ENCODE measurements around the gene COL6A3.
"Not testable (repeated sequence)": the region's sequence is repeated elsewhere in the genome, so short reads cannot be mapped to it uniquely, and the experiment has no call there.

The COL6A3 gene

GRCh38 chr2:237380768-237381167 is 33.2 kb downstream of the COL6A3 start:
- no peak for DNase-seq

GRCh38 chr2:237379636-237380035 is 34.3 kb downstream of the COL6A3 start:
- DNase-seq = no peak

- DNase-seq = no peak
Measured at GRCh38 chr2:237378650-237379049, 35.3 kb downstream of the COL6A3 start.

- DNase-seq = no peak
Measured at GRCh38 chr2:237374284-237375060, 39.5 kb downstream of the COL6A3 start.

GRCh38 chr2:237371856-237372255 is 42.1 kb downstream of the COL6A3 start:
- DNase-seq = no peak

GRCh38 chr2:237365671-237366070 is 48.3 kb downstream of the COL6A3 start:
- DNase-seq = no peak

GRCh38 chr2:237364655-237365054 is 49.3 kb downstream of the COL6A3 start:
- DNase-seq = no peak

- DNase-seq = no peak
Measured at GRCh38 chr2:237361194-237362004, 52.6 kb downstream of the COL6A3 start.

GRCh38 chr2:237359894-237360780 is 53.8 kb downstream of the COL6A3 start:
- no peak for DNase-seq

GRCh38 chr2:237359518-237359840 is 54.5 kb downstream of the COL6A3 start:
- DNase-seq = no peak

GRCh38 chr2:237358721-237359517 is 55.0 kb downstream of the COL6A3 start:
- DNase-seq = no peak

- DNase-seq = no peak
Measured at GRCh38 chr2:237355701-237356100, 58.3 kb downstream of the COL6A3 start.

- no peak for DNase-seq
Measured at GRCh38 chr2:237354892-237355291, 59.1 kb downstream of the COL6A3 start.

GRCh38 chr2:237354172-237354571 is 59.8 kb downstream of the COL6A3 start:
- not testable (repeated sequence) for DNase-seq

GRCh38 chr2:237353215-237353614 is 60.7 kb downstream of the COL6A3 start:
- DNase-seq = no peak

- DNase-seq = no peak
Measured at GRCh38 chr2:237352279-237352845, 61.6 kb downstream of the COL6A3 start.

- DNase-seq = no peak
Measured at GRCh38 chr2:237351796-237352195, 62.2 kb downstream of the COL6A3 start.

- no peak for DNase-seq
Measured at GRCh38 chr2:237351046-237351445, 62.9 kb downstream of the COL6A3 start.

GRCh38 chr2:237350597-237350996 is 63.4 kb downstream of the COL6A3 start:
- DNase-seq = no peak

- DNase-seq = no peak
Measured at GRCh38 chr2:237350070-237350469, 63.9 kb downstream of the COL6A3 start.

- no peak for DNase-seq
Measured at GRCh38 chr2:237348281-237348865, 65.6 kb downstream of the COL6A3 start.
